ENCODE measurements around the gene CSNK1A1. TPM values are rescaled to one million over a fixed set of nuclear protein-coding genes. Genes with fewer than 3 reads are reported as not detected.

The CSNK1A1 gene
- polyA plus RNA-seq, 1 donor from 2014 or later: 217 TPM

DNA sequence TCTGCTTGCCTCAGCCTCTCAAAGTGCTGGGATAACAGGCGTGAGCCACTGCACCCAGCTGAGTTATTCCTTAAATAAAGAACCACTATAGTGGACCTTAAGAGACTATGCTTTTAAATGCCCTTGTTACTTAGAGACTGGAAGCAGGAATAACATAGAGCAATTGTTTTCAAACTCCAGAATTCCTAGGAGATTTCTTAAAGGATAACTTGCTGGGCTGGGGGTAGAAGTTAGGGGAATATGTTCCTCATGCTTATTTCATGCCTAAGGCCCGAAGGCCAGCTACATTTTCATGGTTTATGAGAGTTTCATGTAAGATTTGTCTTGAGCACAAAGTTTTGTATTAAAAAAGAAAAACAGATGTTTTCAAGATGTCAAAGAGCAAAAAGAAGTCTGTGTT lies 48.2 kb downstream of the CSNK1A1 start:
- Histone ChIP-seq H2AFZ (ENCODE audit: low read depth, low read length) (no peak overlapping the region), H3K36me3 (ENCODE audit: insufficient read depth, low read length) (peaks cover 12% of the 10 kb centered on the region)

DNA sequence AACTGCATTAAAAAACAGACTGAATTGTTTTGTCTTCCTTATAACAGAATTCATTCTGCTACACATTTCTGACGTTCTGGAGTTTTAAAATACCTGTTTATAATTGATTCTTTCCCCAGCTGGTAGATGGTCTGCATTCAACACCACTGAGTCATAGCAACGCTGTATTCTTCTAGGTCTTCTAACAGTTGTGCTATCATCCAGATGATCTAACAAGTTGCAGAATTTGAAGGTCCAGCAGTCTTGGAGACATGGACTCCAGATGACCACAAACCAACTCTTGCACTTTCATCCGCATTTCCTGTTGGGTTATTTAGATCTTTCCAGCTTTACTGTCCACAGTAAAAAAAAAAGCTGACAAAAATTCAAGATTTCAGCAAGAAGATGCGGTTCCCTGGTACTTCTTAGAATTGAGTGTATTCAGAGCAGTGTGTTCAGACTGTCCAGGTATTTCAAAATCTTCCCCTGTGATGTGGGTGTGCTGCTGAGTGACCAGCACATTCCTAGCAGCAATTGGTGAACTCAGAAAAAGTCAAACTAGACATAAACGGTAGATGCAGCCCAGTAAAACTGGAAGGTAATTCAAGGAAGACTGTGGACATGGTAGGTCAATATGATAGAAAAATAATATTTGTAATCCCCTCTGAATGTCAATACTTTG lies 50.2 kb downstream of the CSNK1A1 start:
- Histone ChIP-seq H3K36me3 (ENCODE audit: insufficient read depth, low read length) (peaks cover 12% of the 10 kb centered on the region), H3K9me2 (ENCODE audit: insufficient read depth, low read length) (no peaks in the 10 kb centered on the region), H3K4me3 (ENCODE audit: low read length) (no peak overlapping the region), H4K20me1 (ENCODE audit: insufficient read depth) (no peaks in the 10 kb centered on the region), H3K79me2 (replicated peaks; ENCODE audit: insufficient read depth, low read length) (no peaks in the 10 kb centered on the region), H3F3A (ENCODE audit: insufficient read depth, low read length, poor library complexity, severe bottlenecking) (no peaks in the 10 kb centered on the region), H2AFZ (ENCODE audit: low read depth, low read length) (no peak overlapping the region), H3K27me3 (ENCODE audit: insufficient read depth, low read depth, low read length) (no peaks in the 10 kb centered on the region), H3K9me3 (ENCODE audit: low read length) (no peaks in the 10 kb centered on the region), H3K4me2 (ENCODE audit: low read length) (no peak overlapping the region), H3K27ac (ENCODE audit: low read length) (no peak overlapping the region), H3K9ac (ENCODE audit: low read length) (no peak overlapping the region)
- TF ChIP-seq REST (IDR thresholded peaks at IDR 0.05; ENCODE audit: borderline replicate concordance): no peak
- TF ChIP-seq SMC3 (conservative IDR thresholded peaks at IDR 0.05; ENCODE audit: poor library complexity): no peak
- no peak for TF ChIP-seq MXI1 (conservative IDR thresholded peaks at IDR 0.05; ENCODE audit: poor library complexity, severe bottlenecking)
- TF ChIP-seq CTCF (IDR thresholded peaks at IDR 0.05; ENCODE audit: poor library complexity, severe bottlenecking): no peak
- no peak for TF ChIP-seq POLR2AphosphoS5 (IDR thresholded peaks at IDR 0.05)
- TF ChIP-seq TAF1 (IDR thresholded peaks at IDR 0.05; ENCODE audit: low read depth): no peak

More for the DNA sequence above, 48.2 kb downstream of the CSNK1A1 start:
- no peaks in the 10 kb centered on the region for H3K27me3 ChIP-seq (ENCODE audit: insufficient read depth, low read depth, low read length)
- H3K27ac ChIP-seq (ENCODE audit: low read length): no peak overlapping the region
- H3K9me3 ChIP-seq (ENCODE audit: low read length): no peaks in the 10 kb centered on the region
- H3K4me3 ChIP-seq (ENCODE audit: low read length): no peak overlapping the region
- H3K9me2 ChIP-seq (ENCODE audit: insufficient read depth, low read length): no peaks in the 10 kb centered on the region
- TF ChIP-seq SMC3 (conservative IDR thresholded peaks at IDR 0.05; ENCODE audit: poor library complexity) (no peak), POLR2AphosphoS5 (IDR thresholded peaks at IDR 0.05) (no peak), RAD21 (conservative IDR thresholded peaks at IDR 0.05) (no peak), MXI1 (conservative IDR thresholded peaks at IDR 0.05; ENCODE audit: poor library complexity, severe bottlenecking) (no peak), TAF1 (IDR thresholded peaks at IDR 0.05; ENCODE audit: low read depth) (no peak), CTCF (IDR thresholded peaks at IDR 0.05; ENCODE audit: poor library complexity, severe bottlenecking) (no peak), REST (IDR thresholded peaks at IDR 0.05; ENCODE audit: borderline replicate concordance) (no peak), EZH2 (IDR thresholded peaks at IDR 0.05; ENCODE audit: borderline replicate concordance, insufficient read depth, low read length, poor library complexity, severe bottlenecking) (no peak), EP300 (conservative IDR thresholded peaks at IDR 0.05; ENCODE audit: poor library complexity, severe bottlenecking) (no peak)
- H3K9ac ChIP-seq (ENCODE audit: low read length): no peak overlapping the region
- H3K4me2 ChIP-seq (ENCODE audit: low read length): no peak overlapping the region
- no peaks in the 10 kb centered on the region for H4K20me1 ChIP-seq (ENCODE audit: insufficient read depth)
- H3K79me2 ChIP-seq (replicated peaks; ENCODE audit: insufficient read depth, low read length): no peaks in the 10 kb centered on the region
- H3F3A ChIP-seq (ENCODE audit: insufficient read depth, low read length, poor library complexity, severe bottlenecking): no peaks in the 10 kb centered on the region
